ENCODE results near the gene SLC50A1. TPM values are rescaled to one million over a fixed set of nuclear protein-coding genes. Genes with fewer than 3 reads are reported as not detected.

Gene SLC50A1
- total RNA-seq, 1 experiment from 2014 or later: 75.2 TPM

- H3K4me3 ChIP-seq (ENCODE audit: low read length): no peak overlapping the region
- no peak for DNase-seq
- H3K79me2 ChIP-seq (ENCODE audit: low read length): peaks cover 20% of the 10 kb centered on the region
- H3K9me3 ChIP-seq (ENCODE audit: low read length): no peaks in the 10 kb centered on the region
- no TSS peak for BruUV-seq (replicated peaks)
- ATAC-seq: no peak
- no peaks in the 10 kb centered on the region for H3K9me2 ChIP-seq (replicated peaks; ENCODE audit: low read length)
- TF ChIP-seq EZH2phosphoT487 (IDR thresholded peaks at IDR 0.05; ENCODE audit: borderline replicate concordance, low read length): no peak
- no peak for TF ChIP-seq EZH2 (IDR thresholded peaks at IDR 0.05; ENCODE audit: low read length, unreplicated experiment)
- TF ChIP-seq, protein P1, sequence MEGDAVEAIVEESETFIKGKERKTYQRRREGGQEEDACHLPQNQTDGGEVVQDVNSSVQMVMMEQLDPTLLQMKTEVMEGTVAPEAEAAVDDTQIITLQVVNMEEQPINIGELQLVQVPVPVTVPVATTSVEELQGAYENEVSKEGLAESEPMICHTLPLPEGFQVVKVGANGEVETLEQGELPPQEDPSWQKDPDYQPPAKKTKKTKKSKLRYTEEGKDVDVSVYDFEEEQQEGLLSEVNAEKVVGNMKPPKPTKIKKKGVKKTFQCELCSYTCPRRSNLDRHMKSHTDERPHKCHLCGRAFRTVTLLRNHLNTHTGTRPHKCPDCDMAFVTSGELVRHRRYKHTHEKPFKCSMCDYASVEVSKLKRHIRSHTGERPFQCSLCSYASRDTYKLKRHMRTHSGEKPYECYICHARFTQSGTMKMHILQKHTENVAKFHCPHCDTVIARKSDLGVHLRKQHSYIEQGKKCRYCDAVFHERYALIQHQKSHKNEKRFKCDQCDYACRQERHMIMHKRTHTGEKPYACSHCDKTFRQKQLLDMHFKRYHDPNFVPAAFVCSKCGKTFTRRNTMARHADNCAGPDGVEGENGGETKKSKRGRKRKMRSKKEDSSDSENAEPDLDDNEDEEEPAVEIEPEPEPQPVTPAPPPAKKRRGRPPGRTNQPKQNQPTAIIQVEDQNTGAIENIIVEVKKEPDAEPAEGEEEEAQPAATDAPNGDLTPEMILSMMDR (conservative IDR thresholded peaks at IDR 0.05; ENCODE audit: low read depth, low read length): no peak
- H3K27ac ChIP-seq (ENCODE audit: low read length): no peak overlapping the region
- H4K20me1 ChIP-seq (ENCODE audit: low read length): no peaks in the 10 kb centered on the region
- H2AFZ ChIP-seq (ENCODE audit: low read length): no peak overlapping the region
- POLR2A ChIA-PET (ENCODE audit: unreplicated experiment): no interaction called here
- H3K4me1 ChIP-seq (ENCODE audit: insufficient read depth, low read length): peaks cover 21% of the 10 kb centered on the region; the same call in 1 of the 2 replicates
- CTCF ChIA-PET: interaction anchor here (0.8 kb wide), 1 partner anchor 78 kb away, joined by 5 read pairs; no protein-coding TSS in a partner anchor
- no peaks in the 10 kb centered on the region for H3K27me3 ChIP-seq (ENCODE audit: low read length)
- H3K36me3 ChIP-seq (ENCODE audit: low read depth, low read length): peaks cover 8% of the 10 kb centered on the region; the same call in 1 of the 2 replicates
- H3F3A ChIP-seq (ENCODE audit: low read length, unreplicated experiment): no peaks in the 10 kb centered on the region
- intact Hi-C loops (cut with micrococcal nuclease): no loop called here
- H3K9ac ChIP-seq (ENCODE audit: low read length): no peak overlapping the region
- no peak overlapping the region for H3K4me2 ChIP-seq (ENCODE audit: low read length)
Observed at GRCh38 chr1:155169541-155169940, 33.9 kb downstream of the SLC50A1 start.

- CTCF ChIA-PET: no interaction called here
- Histone ChIP-seq H3F3A (ENCODE audit: low read length, unreplicated experiment) (no peaks in the 10 kb centered on the region), H3K27ac (ENCODE audit: low read length) (no peak overlapping the region), H3K4me2 (ENCODE audit: low read length) (no peak overlapping the region), H2AFZ (ENCODE audit: low read length) (no peak overlapping the region), H3K79me2 (ENCODE audit: low read length) (peaks cover 20% of the 10 kb centered on the region), H4K20me1 (ENCODE audit: low read length) (no peaks in the 10 kb centered on the region), H3K9me2 (replicated peaks; ENCODE audit: low read length) (no peaks in the 10 kb centered on the region), H3K27me3 (ENCODE audit: low read length) (no peaks in the 10 kb centered on the region), H3K4me3 (ENCODE audit: low read length) (no peak overlapping the region), H3K4me1 (ENCODE audit: insufficient read depth, low read length) (peaks cover 21% of the 10 kb centered on the region; the same call in 1 of the 2 replicates), H3K9ac (ENCODE audit: low read length) (no peak overlapping the region), H3K36me3 (ENCODE audit: low read depth, low read length) (peaks cover 8% of the 10 kb centered on the region; the same call in 1 of the 2 replicates), H3K9me3 (ENCODE audit: low read length) (no peaks in the 10 kb centered on the region)
- ATAC-seq (no peak), DNase-seq (no peak)
- no TSS peak for BruUV-seq (replicated peaks)
- TF ChIP-seq EZH2 (IDR thresholded peaks at IDR 0.05; ENCODE audit: low read length, unreplicated experiment) (no peak), EZH2phosphoT487 (IDR thresholded peaks at IDR 0.05; ENCODE audit: borderline replicate concordance, low read length) (no peak)
- TF ChIP-seq, protein P1 (conservative IDR thresholded peaks at IDR 0.05; ENCODE audit: low read depth, low read length): no peak
- intact Hi-C loops (cut with micrococcal nuclease): no loop called here
- POLR2A ChIA-PET (ENCODE audit: unreplicated experiment): no interaction called here
Observed at GRCh38 chr1:155170101-155170785, 34.6 kb downstream of the SLC50A1 start.

DNA sequence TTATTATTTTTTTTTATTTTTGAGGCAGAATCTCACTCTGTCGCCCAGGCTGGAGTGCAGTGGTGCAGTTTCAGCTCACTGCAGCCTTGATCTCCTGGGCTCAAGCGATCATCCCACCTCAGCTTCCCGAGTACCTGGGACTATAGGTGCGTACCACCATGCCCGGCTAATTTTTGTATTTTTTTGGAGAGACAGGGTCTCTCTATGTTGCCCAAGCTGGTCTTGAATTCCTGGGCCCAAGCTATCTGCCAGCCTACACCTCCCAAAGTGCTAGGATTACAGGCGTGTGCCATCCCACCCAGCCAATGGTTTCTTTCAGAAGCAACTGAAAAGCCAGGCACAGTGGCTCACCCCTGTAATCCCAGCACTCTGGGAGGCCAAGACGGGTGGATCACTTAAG is 35.2 kb downstream of the SLC50A1 start:
- Histone ChIP-seq H3K79me2 (ENCODE audit: low read length) (peaks cover 20% of the 10 kb centered on the region), H4K20me1 (ENCODE audit: low read length) (no peaks in the 10 kb centered on the region), H3K4me3 (ENCODE audit: low read length) (no peak overlapping the region), H3K27ac (ENCODE audit: low read length) (no peak overlapping the region), H2AFZ (ENCODE audit: low read length) (no peak overlapping the region), H3K9me2 (replicated peaks; ENCODE audit: low read length) (no peaks in the 10 kb centered on the region), H3F3A (ENCODE audit: low read length, unreplicated experiment) (no peaks in the 10 kb centered on the region), H3K9me3 (ENCODE audit: low read length) (no peaks in the 10 kb centered on the region), H3K4me1 (ENCODE audit: insufficient read depth, low read length) (peaks cover 21% of the 10 kb centered on the region; the same call in 1 of the 2 replicates), H3K9ac (ENCODE audit: low read length) (no peak overlapping the region), H3K27me3 (ENCODE audit: low read length) (no peaks in the 10 kb centered on the region), H3K4me2 (ENCODE audit: low read length) (no peak overlapping the region), H3K36me3 (ENCODE audit: low read depth, low read length) (peaks cover 8% of the 10 kb centered on the region; the same call in 1 of the 2 replicates)
- TF ChIP-seq, protein P1 (conservative IDR thresholded peaks at IDR 0.05; ENCODE audit: low read depth, low read length): no peak
- no peak for TF ChIP-seq EZH2 (IDR thresholded peaks at IDR 0.05; ENCODE audit: low read length, unreplicated experiment)
- TF ChIP-seq EZH2phosphoT487 (IDR thresholded peaks at IDR 0.05; ENCODE audit: borderline replicate concordance, low read length): no peak
- intact Hi-C loops (cut with micrococcal nuclease): no loop called here
- ATAC-seq: no peak
- BruUV-seq (replicated peaks): no TSS peak
- POLR2A ChIA-PET (ENCODE audit: unreplicated experiment): no interaction called here
- CTCF ChIA-PET: no interaction called here
- DNase-seq: no peak

All from PC-3 (cell line).